Fibroblast of peridontal ligament (primary cell): Measurements from ENCODE around the gene CSPG4.

Experiments used
- DNase-seq: peaks from one replicate; pipeline ENCODE4 v3.0.0-alpha.2; 2010; ENCODE audit errors: extremely low read depth

CSPG4 gene

GRCh38 chr15:75672646-75673425 is 39.8 kb downstream of the CSPG4 start:
- peak; percentile 64 for DNase-seq

- DNase-seq, result peak; percentile 22
These were observed 40.7 kb downstream of the CSPG4 start for GRCh38 chr15:75671730-75672602.

GRCh38 chr15:75669879-75670212 is 42.8 kb downstream of the CSPG4 start:
- DNase-seq, result no peak

- no peak for DNase-seq
These were observed 43.3 kb downstream of the CSPG4 start for GRCh38 chr15:75669191-75669878.

- peak; percentile 99 for DNase-seq
These were observed 45.7 kb downstream of the CSPG4 start for GRCh38 chr15:75666823-75667501.

GRCh38 chr15:75663931-75664421 is 48.7 kb downstream of the CSPG4 start:
- DNase-seq, result no peak

- no peak for DNase-seq
These were observed 49.7 kb downstream of the CSPG4 start for GRCh38 chr15:75662823-75663519.

GRCh38 chr15:75661756-75662140 is 50.9 kb downstream of the CSPG4 start:
- DNase-seq, result no peak

GRCh38 chr15:75661100-75661755 is 51.4 kb downstream of the CSPG4 start:
- DNase-seq, result peak; percentile 93

- no peak for DNase-seq
These were observed 52.6 kb downstream of the CSPG4 start for GRCh38 chr15:75659928-75660645.

- DNase-seq, result no peak
These were observed 53.4 kb downstream of the CSPG4 start for GRCh38 chr15:75659141-75659771.

- DNase-seq, result no peak
These were observed 55.8 kb downstream of the CSPG4 start for GRCh38 chr15:75656813-75657212.

- DNase-seq, result no peak
These were observed 56.3 kb downstream of the CSPG4 start for GRCh38 chr15:75656331-75656730.

GRCh38 chr15:75655931-75656330 is 56.7 kb downstream of the CSPG4 start:
- no peak for DNase-seq

- DNase-seq, result no peak
These were observed 58.3 kb downstream of the CSPG4 start for GRCh38 chr15:75654201-75654907.

GRCh38 chr15:75653347-75653913 is 59.2 kb downstream of the CSPG4 start:
- no peak for DNase-seq

GRCh38 chr15:75651810-75652543 is 60.7 kb downstream of the CSPG4 start:
- no peak for DNase-seq
